Measurements from ENCODE around the gene TOGARAM1.

Gene TOGARAM1

GRCh38 chr14:44966601-44967336 is 4.8 kb downstream of the TOGARAM1 start:
- no peak for DNase-seq

GRCh38 chr14:44968714-44969113 is 6.7 kb downstream of the TOGARAM1 start:
- no peak for DNase-seq

- no peak for DNase-seq
Measured at GRCh38 chr14:44970907-44971306, 8.9 kb downstream of the TOGARAM1 start.

- no peak for DNase-seq
Measured at GRCh38 chr14:44971459-44971858, 9.5 kb downstream of the TOGARAM1 start.

GRCh38 chr14:44979273-44979672 is 17.3 kb downstream of the TOGARAM1 start:
- no peak for DNase-seq

GRCh38 chr14:44979740-44980356 is 17.9 kb downstream of the TOGARAM1 start:
- DNase-seq, result no peak

GRCh38 chr14:44981198-44981597 is 19.2 kb downstream of the TOGARAM1 start:
- no peak for DNase-seq

- DNase-seq, result no peak
Measured at GRCh38 chr14:44982594-44982993, 20.6 kb downstream of the TOGARAM1 start.

- no peak for DNase-seq
Measured at GRCh38 chr14:44988694-44989093, 26.7 kb downstream of the TOGARAM1 start.

GRCh38 chr14:44989497-44990440 is 27.8 kb downstream of the TOGARAM1 start:
- no peak for DNase-seq

GRCh38 chr14:44990533-44990932 is 28.5 kb downstream of the TOGARAM1 start:
- no peak for DNase-seq

- no peak for DNase-seq
Measured at GRCh38 chr14:44995196-44995595, 33.2 kb downstream of the TOGARAM1 start.

- DNase-seq, result no peak
Measured at GRCh38 chr14:44995770-44996294, 33.8 kb downstream of the TOGARAM1 start.

- DNase-seq, result no peak
Measured at GRCh38 chr14:45003924-45004323, 41.9 kb downstream of the TOGARAM1 start.

GRCh38 chr14:45015133-45015532 is 53.1 kb downstream of the TOGARAM1 start:
- DNase-seq, result no peak

GRCh38 chr14:45028107-45028626 is 66.2 kb downstream of the TOGARAM1 start:
- DNase-seq, result no peak

- no peak for DNase-seq
Measured at GRCh38 chr14:45034730-45035129, 72.7 kb downstream of the TOGARAM1 start.

GRCh38 chr14:45038256-45038655 is 76.3 kb downstream of the TOGARAM1 start:
- DNase-seq, result no peak

- DNase-seq, result no peak
Measured at GRCh38 chr14:45038865-45039264, 76.9 kb downstream of the TOGARAM1 start.

- DNase-seq, result no peak
Measured at GRCh38 chr14:45039390-45039789, 77.4 kb downstream of the TOGARAM1 start.

GRCh38 chr14:45041641-45042040 is 79.7 kb downstream of the TOGARAM1 start:
- no peak for DNase-seq

GRCh38 chr14:45044638-45045037 is 82.6 kb downstream of the TOGARAM1 start:
- DNase-seq, result no peak

GRCh38 chr14:45048385-45048784 is 86.4 kb downstream of the TOGARAM1 start:
- no peak for DNase-seq
